HuH-7 (cell line): ENCODE data around the gene PHF24.
"Not testable (repeated sequence)": the region's sequence is repeated elsewhere in the genome, so short reads cannot be mapped to it uniquely, and the experiment has no call there.

Source experiments
- DNase-seq: peaks from one replicate; pipeline ENCODE4 v3.0.0; 2011; ENCODE audit warnings: low spot score

Gene PHF24

GRCh38 chr9:34997379-34997781, 39.3 kb downstream of the PHF24 start:
- no peak for DNase-seq

GRCh38 chr9:34998266-34998665, 40.2 kb downstream of the PHF24 start:
- no peak for DNase-seq

- DNase-seq, result no peak
Observed at GRCh38 chr9:34999576-34999975, 41.5 kb downstream of the PHF24 start.

- no peak for DNase-seq
Observed at GRCh38 chr9:35000535-35001284, 42.6 kb downstream of the PHF24 start.

- no peak for DNase-seq
Observed at GRCh38 chr9:35001285-35001677, 43.2 kb downstream of the PHF24 start.

GRCh38 chr9:35001803-35002502, 43.9 kb downstream of the PHF24 start:
- DNase-seq, result no peak

- no peak for DNase-seq
Observed at GRCh38 chr9:35002623-35003022, 44.5 kb downstream of the PHF24 start.

GRCh38 chr9:35004299-35004698, 46.2 kb downstream of the PHF24 start:
- not testable (repeated sequence) for DNase-seq

GRCh38 chr9:35010351-35010958, 52.4 kb downstream of the PHF24 start:
- DNase-seq, result no peak

GRCh38 chr9:35014517-35014916, 56.4 kb downstream of the PHF24 start:
- no peak for DNase-seq

- DNase-seq, result not testable (repeated sequence)
Observed at GRCh38 chr9:35023443-35023842, 65.4 kb downstream of the PHF24 start.

- no peak for DNase-seq
Observed at GRCh38 chr9:35026671-35027070, 68.6 kb downstream of the PHF24 start.

- DNase-seq, result no peak
Observed at GRCh38 chr9:35027374-35027773, 69.3 kb downstream of the PHF24 start.

- no peak for DNase-seq
Observed at GRCh38 chr9:35027860-35028259, 69.8 kb downstream of the PHF24 start.

GRCh38 chr9:35028341-35028740, 70.3 kb downstream of the PHF24 start:
- no peak for DNase-seq

GRCh38 chr9:35029241-35029640, 71.2 kb downstream of the PHF24 start:
- DNase-seq, result no peak

GRCh38 chr9:35029852-35030251, 71.8 kb downstream of the PHF24 start:
- no peak for DNase-seq
